ENCODE measurements around the gene RIPOR3. TPM values are rescaled to one million over a fixed set of nuclear protein-coding genes. Genes with fewer than 3 reads are reported as not detected.
"Not testable (repeated sequence)": the region's sequence is repeated elsewhere in the genome, so short reads cannot be mapped to it uniquely, and the experiment has no call there.

Gene RIPOR3
- total RNA-seq, 4 donors from 2014 or later: 1.3 to 9.7 (median 3.3) TPM

- H3K9me3 ChIP-seq: no peaks in the 10 kb centered on the region
- no peak overlapping the region for H3K4me3 ChIP-seq
- TF ChIP-seq POLR2A (IDR thresholded peaks at IDR 0.05) (no peak), CTCF (IDR thresholded peaks at IDR 0.05) (no peak)
- peaks cover 0 to 2% (median 0%) of the 10 kb centered on the region in 4 donors for H3K27me3 ChIP-seq
- intact Hi-C loops (cut with DNase I): no loop called here
- WGBS, 2 donors: 88 to 89% methylated on average over 4 of the region's 4 CpGs
- no peaks in the 10 kb centered on the region for H3K36me3 ChIP-seq
- peaks cover 2 to 25% (median 2%) of the 10 kb centered on the region in 3 donors for H3K4me1 ChIP-seq
- no peak overlapping the region for H3K27ac ChIP-seq
- DNase-seq: no peak
Measured at GRCh38 chr20:50719328-50719727, 28.0 kb upstream of the RIPOR3 start.

- H3K4me1 ChIP-seq: peaks cover 0 to 28% (median 0%) of the 10 kb centered on the region in 3 donors
- no peak for TF ChIP-seq CTCF (IDR thresholded peaks at IDR 0.05)
- no peak for TF ChIP-seq POLR2A (IDR thresholded peaks at IDR 0.05)
- no peak for DNase-seq
- H3K9me3 ChIP-seq: no peaks in the 10 kb centered on the region
- H3K36me3 ChIP-seq: no peaks in the 10 kb centered on the region
- intact Hi-C loops (cut with DNase I): no loop called here
- no peak overlapping the region for H3K27ac ChIP-seq
- 61 to 74% methylated on average over 13 of the region's 13 CpGs for WGBS, 2 donors
- peaks cover 0 to 8% (median 0%) of the 10 kb centered on the region in 4 donors for H3K27me3 ChIP-seq
- H3K4me3 ChIP-seq: no peak overlapping the region
Measured at GRCh38 chr20:50717974-50718761, 26.8 kb upstream of the RIPOR3 start.

- no peak for DNase-seq
- Histone ChIP-seq H3K36me3 (no peaks in the 10 kb centered on the region), H3K27me3 (peaks cover 0 to 8% (median 0%) of the 10 kb centered on the region in 4 donors), H3K9me3 (no peaks in the 10 kb centered on the region), H3K4me3 (no peak overlapping the region), H3K27ac (no peak overlapping the region), H3K4me1 (peaks cover 0 to 23% (median 0%) of the 10 kb centered on the region in 3 donors)
- intact Hi-C loops (cut with DNase I): no loop called here
- no peak for TF ChIP-seq POLR2A (IDR thresholded peaks at IDR 0.05)
- no peak for TF ChIP-seq CTCF (IDR thresholded peaks at IDR 0.05)
- 80 to 82% methylated on average over 2 of the region's 2 CpGs for WGBS, 2 donors
Measured at GRCh38 chr20:50717312-50717711, 26.0 kb upstream of the RIPOR3 start.

GRCh38 chr20:50716518-50716917 is 25.2 kb upstream of the RIPOR3 start:
- Histone ChIP-seq H3K4me1 (peaks cover 0 to 15% (median 0%) of the 10 kb centered on the region in 3 donors), H3K27me3 (peaks cover 0 to 8% (median 0%) of the 10 kb centered on the region in 4 donors), H3K36me3 (no peaks in the 10 kb centered on the region), H3K9me3 (no peaks in the 10 kb centered on the region), H3K27ac (no peak overlapping the region), H3K4me3 (no peak overlapping the region)
- no peak for TF ChIP-seq POLR2A (IDR thresholded peaks at IDR 0.05)
- no peak for TF ChIP-seq CTCF (IDR thresholded peaks at IDR 0.05)
- intact Hi-C loops (cut with DNase I): no loop called here
- WGBS, 2 donors: 38 to 50% methylated on average over 1 of the region's 1 CpG
- DNase-seq: no peak

- H3K9me3 ChIP-seq: no peaks in the 10 kb centered on the region
- DNase-seq: no peak
- H3K4me3 ChIP-seq: no peak overlapping the region
- WGBS, 2 donors: 34 to 58% methylated on average over 3 of the region's 3 CpGs
- no peaks in the 10 kb centered on the region for H3K36me3 ChIP-seq
- H3K4me1 ChIP-seq: peaks cover 0 to 20% (median 0%) of the 10 kb centered on the region in 3 donors
- peaks cover 0 to 8% (median 0%) of the 10 kb centered on the region in 4 donors for H3K27me3 ChIP-seq
- no peak overlapping the region for H3K27ac ChIP-seq
- intact Hi-C loops (cut with DNase I): no loop called here
- no peak for TF ChIP-seq POLR2A (IDR thresholded peaks at IDR 0.05)
- no peak for TF ChIP-seq CTCF (IDR thresholded peaks at IDR 0.05)
Measured at GRCh38 chr20:50715694-50716093, 24.4 kb upstream of the RIPOR3 start.

GRCh38 chr20:50714426-50714825 is 23.1 kb upstream of the RIPOR3 start:
- DNase-seq; H3K9me3 ChIP-seq; H3K27me3 ChIP-seq; H3K27ac ChIP-seq; H3K4me3 ChIP-seq; H3K36me3 ChIP-seq; intact Hi-C loops (cut with DNase I): not testable (repeated sequence)
- peaks cover 0 to 26% (median 0%) of the 10 kb centered on the region in 3 donors for H3K4me1 ChIP-seq
- 88 to 89% methylated on average over 10 to 12 of the region's 12 CpGs for WGBS, 2 donors
